HG02623 (cell line): ENCODE data around the gene NMD3.
"Not testable (repeated sequence)": the region's sequence is repeated elsewhere in the genome, so short reads cannot be mapped to it uniquely, and the experiment has no call there.

Source experiments
- ATAC-seq: cut with Tn5 transposase; IDR thresholded peaks from one replicate; pipeline ENCODE4 v1.9.1; 2021; ENCODE audit warnings: moderate library complexity; ENCODE audit not compliant: unreplicated experiment

NMD3 gene

DNA sequence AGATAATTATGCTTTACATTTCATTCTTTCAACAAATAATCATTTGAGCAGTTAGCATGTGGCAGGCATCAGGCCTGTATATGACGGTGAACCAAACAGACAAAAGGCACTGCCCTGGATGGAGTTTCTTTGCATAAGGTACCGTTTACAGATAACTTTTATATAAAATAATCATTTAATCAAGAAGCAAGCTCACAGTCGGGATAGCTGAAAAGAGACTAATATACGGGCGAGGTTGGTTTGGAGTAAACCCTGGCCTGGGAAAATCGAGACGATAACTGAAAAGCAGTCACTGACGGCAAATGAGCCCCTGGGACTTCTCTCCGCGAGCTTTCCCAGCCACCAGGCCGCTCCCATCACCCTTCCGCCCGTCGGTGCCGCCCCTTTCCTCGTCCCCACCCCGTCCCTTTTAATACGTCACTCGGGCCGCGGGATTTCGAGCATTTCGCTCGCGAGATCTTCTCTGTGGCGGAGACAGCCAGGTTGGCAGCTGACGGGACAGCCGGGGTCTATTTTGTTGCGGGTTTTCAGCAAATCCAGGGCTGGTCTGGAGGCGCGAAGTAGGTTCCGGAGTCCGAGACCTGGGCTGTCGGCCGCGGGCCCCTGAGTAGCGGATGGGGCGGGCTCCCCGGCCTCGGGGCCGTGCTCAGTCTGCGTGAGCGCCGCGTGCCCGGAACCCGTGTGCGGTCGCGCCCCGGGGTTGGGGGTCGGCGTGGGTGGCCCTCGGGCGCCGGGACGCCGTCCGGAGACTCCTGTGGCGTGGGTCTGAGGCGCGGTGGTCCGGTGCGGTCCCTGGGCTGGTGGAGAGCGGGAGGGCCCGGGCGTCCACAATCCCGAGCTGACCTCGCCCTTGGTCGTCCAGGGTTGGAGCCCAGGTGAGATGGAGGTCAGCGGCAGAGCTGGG, at the start of gene NMD3:
TSS of gene NMD3 (plus strand) at position 462 of the 904 bp plus-strand sequence. CDS start 703 bp downstream, outside the sequence.
- ATAC-seq: peak; percentile 98

DNA sequence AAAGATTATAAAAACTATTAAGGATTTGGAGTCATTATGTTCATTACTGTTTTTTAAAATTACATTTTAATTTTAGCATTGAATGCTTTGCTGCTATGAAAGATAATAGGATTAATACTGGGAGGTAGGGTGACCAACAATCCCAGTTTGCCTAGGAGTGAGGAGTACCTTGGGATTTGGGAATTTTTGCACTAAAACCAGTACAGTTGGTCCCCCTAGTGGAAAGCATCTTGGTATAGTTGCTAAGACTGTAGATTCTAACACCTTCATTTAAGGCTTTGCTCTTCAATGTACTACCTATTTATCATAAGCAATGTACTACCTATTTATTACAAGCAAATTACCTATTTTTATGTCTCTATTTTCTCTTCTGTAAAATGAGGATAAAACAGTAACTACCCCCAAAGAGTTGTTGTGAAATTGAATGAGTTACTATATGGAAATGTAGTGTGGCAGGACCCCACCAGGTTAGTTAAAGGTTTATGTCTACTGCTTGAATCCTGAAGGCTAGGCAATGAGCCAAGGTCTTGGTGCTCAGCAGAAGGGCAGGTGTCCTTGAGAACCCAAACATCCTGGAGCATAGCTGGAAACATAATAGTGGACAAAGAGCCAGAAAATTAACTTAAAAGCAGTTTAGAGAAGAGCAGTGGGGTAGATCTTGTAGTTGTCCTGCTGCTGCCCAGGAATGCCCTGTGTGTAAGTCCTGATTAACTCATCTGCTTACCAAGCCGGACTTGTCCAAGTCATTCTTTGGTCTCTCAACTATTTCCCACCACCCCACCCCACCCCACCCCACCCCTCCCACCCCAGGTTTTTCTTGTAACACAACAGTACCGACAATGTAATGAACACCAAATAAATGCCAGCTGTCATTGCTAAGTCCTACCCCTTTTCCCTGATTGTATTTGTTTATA, 49.2 kb upstream of the NMD3 start:
- ATAC-seq: no peak

DNA sequence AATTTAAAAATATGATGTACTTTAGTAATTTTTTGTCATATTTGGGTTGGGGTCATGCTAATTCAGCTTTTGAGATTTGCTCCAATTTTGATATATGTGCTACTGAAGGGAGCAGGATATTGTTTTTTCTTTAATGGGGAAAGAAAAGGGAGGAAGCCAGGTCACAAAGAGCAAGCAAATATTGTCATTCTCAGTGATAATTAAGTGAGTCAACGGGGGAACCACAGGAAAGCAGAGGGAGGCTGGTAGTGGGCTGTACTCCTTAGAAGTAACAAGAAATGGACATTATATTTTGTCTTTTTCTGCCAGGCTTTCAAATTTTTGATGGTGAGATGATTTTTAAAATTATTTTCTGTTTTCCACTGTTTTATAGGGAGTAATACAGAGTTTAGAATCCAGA, 45.6 kb upstream of the NMD3 start:
- no peak for ATAC-seq

DNA sequence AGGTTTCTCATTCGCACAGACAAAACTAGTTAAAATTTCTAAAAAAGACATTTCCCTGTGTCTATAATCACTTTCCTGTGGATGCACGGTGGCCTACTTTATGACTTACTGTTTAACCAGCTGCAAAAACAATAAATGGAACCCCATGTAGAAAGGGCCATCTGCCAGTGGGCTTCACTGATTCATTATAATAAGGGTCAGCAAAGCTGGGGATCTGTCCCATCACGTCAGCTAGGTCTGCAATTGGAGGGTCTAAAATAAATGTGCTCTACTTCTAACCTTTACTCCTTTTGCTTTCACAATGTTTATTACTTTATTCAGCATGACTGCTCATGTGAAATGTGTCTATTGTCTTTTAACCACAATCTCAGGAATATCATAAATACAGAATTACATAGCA, 43.1 kb upstream of the NMD3 start:
- no peak for ATAC-seq

DNA sequence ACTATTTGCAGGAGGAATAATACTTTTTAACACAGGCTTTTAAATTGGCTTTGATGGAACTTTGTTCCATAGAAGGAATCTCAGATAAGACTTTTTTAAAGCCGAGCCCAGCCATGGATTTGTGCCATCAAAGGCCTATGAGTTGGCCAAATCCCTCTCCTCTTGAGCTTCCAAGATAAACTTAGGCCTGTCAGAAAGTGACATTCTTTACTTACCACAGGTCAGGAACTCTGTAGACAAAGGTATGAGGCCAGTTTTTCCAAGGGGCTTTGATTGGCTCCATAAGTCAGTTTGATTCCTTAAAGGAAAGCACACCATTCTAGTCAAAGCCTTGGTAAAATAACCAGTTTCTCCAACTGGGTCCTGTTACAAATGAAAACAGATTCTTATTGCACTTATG, 39.7 kb upstream of the NMD3 start:
- ATAC-seq: not testable (repeated sequence)

DNA sequence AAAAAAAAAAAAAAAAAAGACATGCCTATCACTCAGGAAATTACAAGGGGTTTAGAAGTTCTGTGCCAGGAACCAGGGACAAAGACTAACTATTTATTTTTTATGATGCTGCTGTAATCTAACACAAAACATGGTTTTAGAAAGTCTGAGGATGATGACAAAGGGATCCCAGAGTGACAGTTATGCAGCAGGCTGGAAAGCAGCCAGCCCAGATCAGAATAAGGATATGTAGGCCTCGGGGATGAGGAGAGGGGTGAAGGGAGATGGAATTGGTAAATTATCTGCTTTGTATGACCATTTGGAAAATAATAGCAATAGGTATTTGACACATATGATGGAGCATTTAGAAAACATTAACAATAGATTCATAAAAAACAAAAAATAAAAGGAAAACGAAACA, 34.1 kb upstream of the NMD3 start:
- no peak for ATAC-seq

DNA sequence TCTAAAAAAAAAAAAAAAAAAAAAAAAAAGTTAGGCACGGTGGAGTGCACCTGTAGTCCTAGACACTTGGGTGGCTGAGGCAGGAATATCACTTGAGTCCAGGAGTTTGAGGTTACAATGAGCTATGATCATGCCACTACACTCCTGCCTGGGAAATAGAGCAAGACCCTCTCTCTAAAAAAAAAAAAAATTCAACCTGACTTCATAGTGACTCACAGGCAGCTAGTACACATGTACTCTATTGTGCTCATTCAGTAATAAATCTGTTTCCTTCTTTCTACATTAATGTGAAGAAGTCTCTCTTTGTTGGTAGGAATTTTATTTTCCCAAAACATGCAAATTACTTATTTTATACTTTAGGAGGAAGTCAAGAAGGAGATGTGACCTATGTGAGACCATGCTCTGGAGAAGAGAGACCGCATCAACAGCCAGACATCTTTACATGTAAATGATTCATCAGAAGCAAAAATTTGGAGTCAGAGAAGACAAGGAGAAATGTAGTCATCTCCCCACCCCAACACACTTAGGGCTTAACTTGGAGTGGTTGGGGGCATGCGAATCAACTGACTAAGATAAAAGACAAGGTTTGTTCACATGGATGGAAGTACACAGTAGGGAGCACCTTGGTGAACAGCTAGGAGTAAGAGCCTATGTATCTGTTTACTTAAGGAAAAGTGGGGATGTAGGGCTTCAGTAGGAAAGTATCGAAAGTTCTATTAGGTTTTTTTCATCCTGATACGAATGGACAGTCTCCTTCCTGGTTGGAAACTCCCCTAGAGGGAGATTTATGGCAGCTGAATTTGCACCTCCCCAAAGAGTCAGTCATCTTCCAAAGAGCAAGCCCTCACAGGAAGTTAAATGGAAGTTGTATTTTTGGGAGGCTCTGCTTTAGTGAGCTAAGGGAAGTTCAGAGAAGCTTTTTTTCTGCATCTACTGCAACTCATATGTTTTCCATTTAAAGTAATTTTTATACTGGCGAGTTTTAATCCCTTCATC, 23.0 kb upstream of the NMD3 start:
- ATAC-seq: no peak

DNA sequence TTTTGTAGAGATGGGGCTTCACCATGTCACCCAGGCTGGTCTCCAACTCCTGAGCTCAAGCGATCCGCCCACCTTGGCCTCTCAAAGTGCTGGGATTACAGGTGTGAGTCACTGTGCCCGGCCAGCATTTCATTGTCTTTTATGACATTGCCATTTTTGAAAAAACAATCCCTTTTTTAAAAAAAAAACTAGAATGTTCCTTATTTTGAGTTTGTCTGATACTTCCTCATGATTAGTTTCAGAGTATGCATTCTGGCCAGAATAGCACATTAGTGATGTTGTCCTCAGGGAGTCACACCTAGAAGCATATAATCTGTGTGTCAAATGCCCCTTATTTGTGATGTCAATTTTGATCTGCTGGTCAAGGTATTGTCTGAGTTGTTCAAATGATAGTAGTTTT, 21.2 kb upstream of the NMD3 start:
- no peak for ATAC-seq

DNA sequence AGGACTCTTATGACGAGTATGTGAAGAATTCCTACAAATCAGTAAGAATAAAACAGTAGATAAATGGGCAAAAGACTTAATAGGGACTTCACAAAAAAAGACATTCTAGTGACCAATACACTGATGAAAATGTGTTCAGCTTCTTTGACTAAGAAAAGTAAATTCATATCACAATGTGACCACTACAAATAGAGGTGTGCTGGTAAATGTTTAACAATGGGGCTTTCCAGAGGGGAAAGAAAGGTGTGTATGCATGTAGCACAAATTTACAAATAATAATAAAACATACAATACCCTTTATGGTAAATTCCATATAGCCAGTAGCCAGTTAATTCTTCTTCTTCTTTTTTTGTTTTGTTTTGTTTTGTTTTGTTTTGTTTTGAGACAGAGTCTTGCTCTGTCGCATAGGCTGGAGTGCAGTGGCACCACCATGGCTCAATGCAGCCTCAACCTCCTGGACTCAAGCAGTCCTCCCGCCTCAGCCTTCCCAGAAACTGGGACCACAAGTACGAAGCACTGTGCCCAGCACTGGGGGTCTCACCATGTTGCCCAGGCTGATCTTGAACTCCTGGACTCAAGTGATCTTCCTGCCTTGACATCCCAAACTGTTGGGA, 17.5 kb upstream of the NMD3 start:
- ATAC-seq: peak; percentile 73

DNA sequence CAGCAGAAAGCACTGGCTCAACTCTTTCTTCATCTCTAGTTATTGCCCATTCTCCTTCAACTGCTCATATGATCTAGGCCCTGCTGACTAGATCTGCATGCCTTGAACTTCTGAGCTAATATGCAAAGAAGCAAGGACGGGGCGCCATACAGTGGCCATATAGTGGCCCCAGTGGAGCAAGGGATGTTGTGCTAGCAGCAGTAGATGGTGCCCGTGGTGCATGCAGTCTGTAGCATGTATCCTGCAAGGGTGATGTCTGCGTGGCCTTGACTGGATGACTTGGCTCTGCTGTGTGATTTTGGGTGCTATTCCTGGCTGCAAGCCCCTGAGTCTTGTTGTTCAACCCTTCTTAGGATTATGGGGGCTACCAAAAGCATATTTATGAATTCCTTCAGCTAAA, 12.2 kb upstream of the NMD3 start:
- ATAC-seq: no peak

DNA sequence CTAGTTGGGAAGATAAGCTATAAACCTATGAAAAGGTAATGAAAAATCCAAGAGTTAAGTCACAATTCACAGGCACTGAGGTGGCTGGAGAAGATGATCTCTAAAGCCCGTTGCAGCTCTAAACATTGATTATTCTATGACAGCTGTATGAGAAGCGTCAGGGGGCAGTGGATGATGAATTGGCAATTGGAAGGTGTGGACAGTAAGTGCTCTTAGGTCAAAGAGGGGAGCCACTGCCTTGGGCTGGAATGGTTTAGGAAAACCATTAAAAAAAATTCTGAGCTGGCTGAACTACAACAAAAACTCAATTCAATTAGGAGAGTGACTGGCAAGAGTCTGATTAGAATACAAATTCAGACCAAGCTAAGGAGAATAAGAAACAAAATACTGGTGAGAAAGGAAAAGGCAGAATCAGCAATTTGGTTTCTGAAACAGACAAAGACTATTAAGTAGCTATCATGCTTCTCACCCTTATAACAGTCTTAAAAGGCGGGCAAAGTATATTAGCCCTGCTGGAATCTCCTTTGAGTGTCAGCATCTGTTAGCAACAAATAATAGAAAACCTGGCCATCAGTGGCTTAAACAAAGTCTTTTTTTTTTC, 8.8 kb upstream of the NMD3 start:
- no peak for ATAC-seq

DNA sequence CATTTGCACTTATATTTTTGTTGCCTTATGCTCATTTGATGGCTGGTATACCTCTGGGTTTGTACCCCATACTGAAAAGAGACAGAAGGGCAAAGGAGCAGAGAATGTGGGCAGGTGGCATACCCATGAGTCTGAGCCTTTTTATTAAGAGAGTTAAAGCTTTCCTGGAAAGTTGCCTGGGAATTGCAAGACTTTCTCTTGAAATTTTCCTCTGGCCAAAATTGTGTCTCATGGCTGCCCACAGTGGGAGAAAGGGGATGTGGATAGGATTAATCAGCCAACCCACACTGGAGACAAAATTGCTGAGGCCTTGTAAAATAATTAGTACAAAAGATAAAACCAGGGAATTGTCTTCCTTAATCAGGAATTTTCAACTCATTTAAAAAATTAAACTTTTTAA, 8.2 kb upstream of the NMD3 start:
- ATAC-seq: no peak

DNA sequence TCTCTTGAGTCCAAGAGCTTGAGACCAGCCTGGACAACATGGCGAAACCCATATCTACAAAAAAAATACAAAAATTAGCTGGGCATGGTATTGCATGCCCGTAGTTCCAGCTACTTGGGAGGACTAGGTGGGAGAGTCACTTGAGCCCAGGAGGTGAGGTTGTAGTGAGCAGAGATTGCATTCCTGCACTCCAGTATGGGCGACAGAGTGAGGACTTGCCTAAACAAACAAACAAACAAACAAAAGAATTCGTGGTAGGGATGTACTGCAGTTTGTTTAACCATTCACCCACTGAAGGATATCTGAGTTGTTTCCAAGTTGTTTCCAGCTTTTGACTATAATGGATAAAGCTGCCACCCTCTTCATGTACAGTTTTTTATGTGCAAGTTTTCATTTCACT, 7.5 kb upstream of the NMD3 start:
- no peak for ATAC-seq

DNA sequence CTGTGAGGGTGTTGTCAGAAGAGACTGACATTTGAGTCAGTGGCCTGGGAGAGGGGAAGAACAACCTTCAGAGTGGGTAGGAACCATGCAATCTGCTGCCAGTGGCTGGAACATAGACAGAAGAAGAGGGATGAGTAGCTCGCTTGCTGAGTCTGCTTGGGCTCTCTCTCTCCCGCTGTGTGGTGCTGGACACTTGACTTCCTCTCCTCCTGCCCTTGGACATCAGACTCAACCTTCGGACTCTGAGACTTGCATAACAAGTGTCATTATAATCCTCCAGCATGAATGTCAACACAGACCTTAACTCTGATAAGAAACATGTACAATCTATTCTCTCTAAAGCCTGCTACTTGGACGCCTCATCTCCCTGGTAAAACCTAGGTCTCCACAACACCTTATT, 5.9 kb upstream of the NMD3 start:
- ATAC-seq: no peak

DNA sequence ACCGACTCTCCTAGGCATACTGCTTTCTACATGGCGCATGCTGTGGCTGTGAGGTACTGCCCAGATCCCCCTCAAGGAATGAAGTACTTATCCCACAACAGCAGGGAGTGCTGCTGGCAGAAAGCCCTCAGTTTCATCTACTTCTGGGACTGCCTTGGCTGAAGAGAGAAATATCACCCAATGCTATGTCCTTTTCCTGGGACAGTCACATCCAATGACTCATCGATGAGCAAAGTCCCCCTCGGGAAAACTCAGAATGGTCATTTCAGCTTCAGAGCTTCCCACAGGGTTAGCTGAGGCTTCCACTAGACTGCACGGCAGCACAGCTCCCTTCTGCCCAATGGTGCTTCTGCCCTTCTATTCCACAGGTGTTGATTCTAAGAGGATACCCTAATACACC, 3.6 kb upstream of the NMD3 start:
- no peak for ATAC-seq

DNA sequence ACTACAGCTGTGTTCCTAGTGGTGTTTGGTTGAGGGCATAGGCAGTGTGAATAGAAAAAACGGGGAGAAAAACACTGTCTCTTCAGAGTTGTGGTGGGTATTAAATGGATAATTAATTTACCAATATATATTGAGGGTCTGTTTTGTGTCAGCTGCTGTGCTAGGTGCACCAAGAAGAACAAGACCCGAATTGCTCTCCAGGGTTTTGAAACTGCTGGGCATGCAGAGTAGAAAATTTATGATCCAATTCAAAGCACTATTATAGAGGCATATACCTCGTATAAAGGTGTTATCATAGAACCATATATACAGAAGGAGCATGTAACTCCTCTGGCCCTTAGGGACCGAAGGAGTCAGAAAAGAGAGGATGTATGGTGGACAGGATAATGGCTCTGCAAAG, 1.6 kb upstream of the NMD3 start:
- ATAC-seq: no peak

DNA sequence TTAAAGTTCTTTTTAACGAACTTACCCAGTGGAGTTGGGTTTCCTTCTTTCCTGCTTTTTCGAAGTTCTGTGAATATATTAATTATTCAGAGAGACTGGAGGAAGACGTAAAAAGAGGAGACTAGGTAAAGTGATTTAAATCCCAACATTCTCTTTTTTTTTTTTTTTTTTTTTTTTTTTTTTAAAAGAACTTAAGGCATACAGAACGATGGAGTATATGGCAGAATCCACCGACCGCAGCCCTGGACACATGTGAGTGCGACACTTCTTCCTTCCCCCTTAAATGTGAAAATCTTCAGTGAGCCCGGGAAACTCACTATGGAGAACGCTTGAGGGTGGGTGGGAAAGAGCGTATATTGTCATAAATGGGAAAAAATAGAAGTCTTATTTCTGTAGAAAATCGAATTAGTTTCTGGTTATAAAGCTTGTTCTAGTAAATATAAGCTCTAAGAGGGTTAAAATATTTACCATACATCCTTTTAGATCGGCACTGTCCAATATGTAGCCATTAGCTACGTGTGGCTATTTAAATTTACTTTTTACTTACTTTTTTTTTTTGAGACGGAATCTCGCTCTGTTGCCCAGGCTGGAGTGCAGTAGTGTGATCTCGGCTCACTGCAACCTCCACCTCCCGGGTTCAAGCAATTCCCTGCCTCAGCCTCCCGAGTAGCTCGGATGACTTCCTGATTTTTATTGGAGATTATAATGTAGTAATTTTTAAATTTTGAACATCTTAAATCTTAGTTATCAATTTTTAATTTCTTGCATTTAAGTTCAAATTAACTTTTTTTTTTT, 892 bp downstream of the NMD3 start:
- ATAC-seq: no peak

DNA sequence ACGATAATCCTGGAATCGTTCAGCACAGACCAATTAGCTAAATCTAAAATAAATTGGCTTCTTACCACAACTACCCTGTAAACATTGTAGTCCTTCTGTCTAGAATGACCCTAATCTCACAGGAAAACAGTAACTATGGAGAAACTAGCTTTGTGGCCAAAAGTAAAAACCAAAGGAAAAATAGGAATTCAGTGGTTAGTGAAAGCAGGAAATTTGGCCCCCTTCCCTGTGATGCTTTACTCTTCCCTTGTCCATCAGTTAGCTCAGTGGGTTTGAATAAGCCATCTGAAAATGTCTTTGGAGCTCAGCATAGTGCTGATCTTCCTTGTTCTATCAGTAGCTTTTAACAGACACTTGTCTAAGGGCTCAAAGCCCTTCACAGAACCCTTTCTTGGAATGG, 1.6 kb downstream of the NMD3 start:
- no peak for ATAC-seq

DNA sequence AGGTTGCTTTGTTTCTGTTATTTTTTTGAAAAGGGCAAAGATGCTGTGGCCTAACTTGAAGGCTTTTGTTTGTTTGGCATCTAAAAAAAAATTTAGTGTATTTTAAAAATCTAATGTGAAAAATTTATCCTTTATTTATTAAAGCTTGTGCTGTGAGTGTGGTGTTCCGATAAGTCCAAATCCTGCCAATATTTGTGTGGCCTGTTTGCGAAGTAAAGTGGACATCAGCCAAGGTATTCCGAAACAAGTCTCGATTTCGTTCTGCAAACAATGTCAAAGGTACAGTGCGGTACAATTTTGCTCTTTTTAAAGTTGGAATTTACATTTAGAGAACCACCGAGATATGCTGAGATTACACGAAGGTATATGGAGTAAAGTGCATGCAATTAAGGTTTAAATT, 3.7 kb downstream of the NMD3 start:
- ATAC-seq: no peak
